Neuronal stem cell (in vitro differentiated cells): ENCODE results near the gene AUTS2.
A peak's percentile ranks its signal among the peaks of the same experiment; 100 is the strongest.

Experiments used
- DNase-seq: peaks from one replicate; pipeline ENCODE4 v3.0.0-alpha.2; 2013; ENCODE audit warnings: low spot score
- H2AFZ ChIP-seq: one replicate; pipeline ENCODE4 v1.6.1; 2013; ENCODE audit warnings: mild to moderate bottlenecking, low read length, inconsistent platforms
- H2AK5ac ChIP-seq: 2 replicates; pipeline ENCODE4 v1.6.1; 2013; ENCODE audit warnings: low read depth, mild to moderate bottlenecking, inconsistent platforms, low read length, moderate library complexity, mixed read lengths
- H2BK120ac ChIP-seq: 2 replicates; pipeline ENCODE4 v1.6.1; 2013; ENCODE audit warnings: low read depth, mild to moderate bottlenecking, inconsistent platforms, low read length, moderate library complexity, mixed read lengths
- H2BK12ac ChIP-seq: one replicate; pipeline ENCODE4 v1.6.1; 2013; ENCODE audit warnings: low read length, inconsistent platforms
- H2BK15ac ChIP-seq: 2 replicates; pipeline ENCODE4 v1.6.1; 2013; ENCODE audit warnings: mild to moderate bottlenecking, low read length, inconsistent platforms, mixed read lengths
- H2BK5ac ChIP-seq: one replicate; pipeline ENCODE4 v1.6.1; 2013; ENCODE audit warnings: inconsistent platforms, mild to moderate bottlenecking, low read length, moderate library complexity
- H3K14ac ChIP-seq: one replicate; pipeline ENCODE4 v1.6.1; 2013; ENCODE audit warnings: low read length, inconsistent platforms
- H3K18ac ChIP-seq: 2 replicates; pipeline ENCODE4 v1.6.1; 2013; ENCODE audit warnings: low read length, inconsistent platforms
- H3K23ac ChIP-seq: 2 replicates; pipeline ENCODE4 v1.6.1; 2013; ENCODE audit warnings: low read depth, mild to moderate bottlenecking, mixed read lengths, low read length, inconsistent platforms; ENCODE audit not compliant: poor library complexity
- H3K27ac ChIP-seq: replicated peaks from 3 replicates; pipeline ENCODE4 v1.5.1; 2013; ENCODE audit warnings: low read length, inconsistent platforms
- H3K27me3 ChIP-seq, 3 experiments: 2 replicates each; pipeline ENCODE4 v1.6.1; 2013; ENCODE audit warnings: low read length in 3 of 3, mild to moderate bottlenecking in 2 of 3, inconsistent platforms in 1 of 3, low read depth in 1 of 3, mixed read lengths in 1 of 3, moderate library complexity in 1 of 3; ENCODE audit not compliant: control insufficient read depth in 3 of 3, insufficient read depth in 3 of 3
- H3K36me3 ChIP-seq, 2 donors: replicated peaks in 1 of 2; 2 replicates each; pipeline ENCODE4 v1.6.1; 2013; ENCODE audit warnings: low read length in 2 of 2; ENCODE audit not compliant: control insufficient read depth in 2 of 2, insufficient read depth in 2 of 2
- H3K4ac ChIP-seq: 2 replicates; pipeline ENCODE4 v1.6.1; 2013; ENCODE audit warnings: inconsistent platforms, mild to moderate bottlenecking, low read length, moderate library complexity
- H3K4me1 ChIP-seq, 2 donors: 1 replicate in 1 of 2; 2 replicates in 1 of 2; pipeline ENCODE4 v1.6.1; 2013; ENCODE audit warnings: low read length in 2 of 2, low read depth in 1 of 2; ENCODE audit not compliant: control insufficient read depth in 2 of 2, insufficient read depth in 1 of 2
- H3K4me2 ChIP-seq: one replicate; pipeline ENCODE4 v1.6.1; 2013; ENCODE audit warnings: mild to moderate bottlenecking, low read length, inconsistent platforms; ENCODE audit not compliant: insufficient read depth, poor library complexity, severe bottlenecking
- H3K4me3 ChIP-seq, 2 donors: 2 replicates each; pipeline ENCODE4 v1.5.1; 2013; ENCODE audit warnings: low read length in 2 of 2, mild to moderate bottlenecking in 2 of 2, inconsistent platforms in 1 of 2, moderate library complexity in 1 of 2
- H3K79me1 ChIP-seq: one replicate; pipeline ENCODE4 v1.6.1; 2013; ENCODE audit warnings: low read depth, mild to moderate bottlenecking, inconsistent platforms, low read length, moderate library complexity
- H3K9ac ChIP-seq: one replicate; pipeline ENCODE4 v1.6.1; 2013; ENCODE audit warnings: mild to moderate bottlenecking, low read depth, low read length, inconsistent platforms; ENCODE audit not compliant: poor library complexity
- H3K9me3 ChIP-seq, 2 donors: replicated peaks in 1 of 2; 2 replicates each; pipeline versions ENCODE3 to v1.6.1; 2013; ENCODE audit warnings: low read length in 2 of 2, mild to moderate bottlenecking in 2 of 2, inconsistent platforms in 1 of 2, low read depth in 1 of 2, mixed read lengths in 1 of 2, moderate library complexity in 1 of 2; ENCODE audit not compliant: control insufficient read depth in 2 of 2, insufficient read depth in 1 of 2
- H4K8ac ChIP-seq: one replicate; pipeline ENCODE4 v1.6.1; 2013; ENCODE audit warnings: low read depth, mild to moderate bottlenecking, inconsistent platforms, low read length, moderate library complexity
- H4K91ac ChIP-seq: one replicate; pipeline ENCODE4 v1.6.1; 2013; ENCODE audit warnings: low read length, low read depth, mild to moderate bottlenecking, inconsistent platforms; ENCODE audit not compliant: poor library complexity
- WGBS, 2 donors: extraction: QIAGEN DNeasy Blood & Tissue Kit; methylation state at CpG; one replicate each; pipeline ENCODE4 v1.1.7; 2013; ENCODE audit warnings: missing lambda C conversion rate in 2 of 2, mixed read lengths in 1 of 2; ENCODE audit not compliant: insufficient read length in 2 of 2, insufficient replicate concordance in 1 of 2; ENCODE audit errors: extremely low coverage in 2 of 2; 5-methylcytosine and 5-hydroxymethylcytosine counted together

AUTS2 gene

GRCh38 chr7:69927461-69927860 is 329.2 kb downstream of the AUTS2 start:
- Histone ChIP-seq H3K9ac (peak overlapping the region; percentile 38), H3K4me1 (peaks cover 0 to 7% of the 10 kb centered on the region in 2 donors), H3K36me3 (peaks cover 0 to 7% of the 10 kb centered on the region in 2 donors), H3K4me3 (peak overlapping the region in 1 of 2 donors; percentile 68), H2BK12ac (no peak overlapping the region), H3K27me3 (no peaks in the 10 kb centered on the region), H2AK5ac (no peak overlapping the region), H3K9me3 (no peaks in the 10 kb centered on the region), H2AFZ (no peak overlapping the region), H2BK15ac (no peak overlapping the region), H3K4ac (no peak overlapping the region), H3K27ac (no peak overlapping the region), H3K18ac (peak overlapping the region; percentile 70), H3K79me1 (peaks cover 5% of the 10 kb centered on the region), H2BK5ac (no peak overlapping the region), H3K14ac (no peak overlapping the region), H2BK120ac (no peak overlapping the region), H4K8ac (no peak overlapping the region), H3K23ac (peak overlapping the region; percentile 89), H3K4me2 (no peak overlapping the region), H4K91ac (no peak overlapping the region)
- DNase-seq: no peak
- WGBS, 2 donors: no CpG with 5 or more reads among the region's 10 CpGs

- no peak for DNase-seq
- Histone ChIP-seq H3K36me3 (peaks cover 0 to 7% of the 10 kb centered on the region in 2 donors), H3K23ac (no peak overlapping the region), H2BK12ac (no peak overlapping the region), H3K14ac (no peak overlapping the region), H3K9me3 (no peaks in the 10 kb centered on the region), H2BK5ac (no peak overlapping the region), H2BK120ac (no peak overlapping the region), H4K8ac (no peak overlapping the region), H3K4ac (no peak overlapping the region), H3K27me3 (no peaks in the 10 kb centered on the region), H2BK15ac (no peak overlapping the region), H2AFZ (no peak overlapping the region), H3K27ac (no peak overlapping the region), H3K4me2 (no peak overlapping the region), H3K79me1 (peaks cover 5% of the 10 kb centered on the region), H3K4me1 (peaks cover 0 to 7% of the 10 kb centered on the region in 2 donors), H2AK5ac (no peak overlapping the region), H3K4me3 (no peak overlapping the region), H3K18ac (peak overlapping the region; percentile 1), H3K9ac (no peak overlapping the region), H4K91ac (no peak overlapping the region)
- no CpG with 5 or more reads among the region's 7 CpGs for WGBS, 2 donors
Observed at GRCh38 chr7:69928621-69929020, 330.3 kb downstream of the AUTS2 start.

GRCh38 chr7:69929622-69930021 is 331.3 kb downstream of the AUTS2 start:
- Histone ChIP-seq H3K79me1 (peaks cover 5% of the 10 kb centered on the region), H3K27me3 (no peaks in the 10 kb centered on the region), H3K9me3 (no peaks in the 10 kb centered on the region), H2AFZ (no peak overlapping the region), H2BK120ac (no peak overlapping the region), H2BK12ac (no peak overlapping the region), H2BK15ac (no peak overlapping the region), H2AK5ac (no peak overlapping the region), H3K4me2 (no peak overlapping the region), H3K18ac (no peak overlapping the region), H2BK5ac (no peak overlapping the region), H3K14ac (no peak overlapping the region), H4K91ac (no peak overlapping the region), H3K4ac (no peak overlapping the region), H4K8ac (no peak overlapping the region), H3K23ac (no peak overlapping the region), H3K36me3 (peaks cover 0 to 7% of the 10 kb centered on the region in 2 donors), H3K9ac (no peak overlapping the region), H3K27ac (no peak overlapping the region), H3K4me3 (no peak overlapping the region), H3K4me1 (peaks cover 3 to 13% of the 10 kb centered on the region in 2 donors)
- no peak for DNase-seq
- WGBS, 2 donors: no CpG with 5 or more reads among the region's 2 CpGs

GRCh38 chr7:69932034-69932628 is 333.9 kb downstream of the AUTS2 start:
- Histone ChIP-seq H4K8ac (no peak overlapping the region), H2BK120ac (no peak overlapping the region), H3K27me3 (no peaks in the 10 kb centered on the region), H2BK15ac (no peak overlapping the region), H3K27ac (no peak overlapping the region), H3K23ac (no peak overlapping the region), H2AFZ (no peak overlapping the region), H2BK12ac (no peak overlapping the region), H3K9me3 (no peaks in the 10 kb centered on the region), H3K4me1 (peaks cover 4 to 15% of the 10 kb centered on the region in 2 donors), H3K4me2 (no peak overlapping the region), H3K79me1 (peaks cover 5% of the 10 kb centered on the region), H3K18ac (no peak overlapping the region), H3K36me3 (peaks cover 0 to 7% of the 10 kb centered on the region in 2 donors), H3K4ac (no peak overlapping the region), H3K9ac (no peak overlapping the region), H4K91ac (no peak overlapping the region), H3K14ac (no peak overlapping the region), H3K4me3 (no peak overlapping the region), H2AK5ac (no peak overlapping the region), H2BK5ac (no peak overlapping the region)
- peak; percentile 35 for DNase-seq
- no CpG with 5 or more reads among the region's 2 CpGs for WGBS, 2 donors
